NCI-H226 (cell line): ENCODE results near the gene PODXL2.

Experiments
- DNase-seq: peaks from one replicate; pipeline ENCODE4 v3.0.0-alpha.2; 2015

The PODXL2 gene

DNA sequence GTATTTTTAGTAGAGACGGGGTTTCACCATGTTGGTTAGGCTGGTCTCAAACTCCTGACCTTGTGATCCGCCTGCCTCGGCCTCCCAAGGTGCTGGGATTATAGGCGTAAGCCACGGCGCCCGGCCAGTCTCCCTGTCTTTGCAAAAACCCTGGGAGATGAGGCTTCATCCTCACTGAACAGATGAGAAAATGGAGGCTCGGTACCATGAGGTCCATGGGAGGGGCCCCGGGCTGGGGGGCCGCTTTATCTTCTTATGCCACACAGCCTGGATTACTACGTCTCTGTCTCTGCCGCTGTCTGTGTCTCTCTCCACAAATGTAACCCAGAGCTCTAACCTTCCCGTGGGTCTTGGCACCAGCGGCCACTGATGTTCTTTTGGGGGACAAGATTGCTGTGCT lies 82.9 kb downstream of the PODXL2 start:
- no peak for DNase-seq

DNA sequence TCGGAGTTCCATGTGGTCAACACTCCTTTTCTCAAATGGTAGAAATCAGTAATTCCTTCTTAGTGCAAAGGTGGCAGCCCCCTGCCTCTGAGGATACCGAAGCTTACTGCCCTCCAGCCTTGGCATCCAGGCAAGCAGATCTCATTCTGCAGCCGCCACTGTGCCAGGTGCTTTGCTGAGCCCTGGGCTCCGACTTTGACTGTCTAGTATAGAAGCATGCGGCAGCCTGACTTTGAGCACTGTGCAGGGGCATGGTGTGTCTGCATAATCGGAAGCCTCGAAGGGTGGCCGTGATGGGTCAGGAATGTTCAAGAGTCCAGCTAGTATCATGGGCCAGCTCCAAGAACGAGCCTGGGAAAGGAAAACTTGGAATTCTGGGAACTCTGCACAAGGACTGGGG lies 83.5 kb downstream of the PODXL2 start:
- DNase-seq, result no peak

DNA sequence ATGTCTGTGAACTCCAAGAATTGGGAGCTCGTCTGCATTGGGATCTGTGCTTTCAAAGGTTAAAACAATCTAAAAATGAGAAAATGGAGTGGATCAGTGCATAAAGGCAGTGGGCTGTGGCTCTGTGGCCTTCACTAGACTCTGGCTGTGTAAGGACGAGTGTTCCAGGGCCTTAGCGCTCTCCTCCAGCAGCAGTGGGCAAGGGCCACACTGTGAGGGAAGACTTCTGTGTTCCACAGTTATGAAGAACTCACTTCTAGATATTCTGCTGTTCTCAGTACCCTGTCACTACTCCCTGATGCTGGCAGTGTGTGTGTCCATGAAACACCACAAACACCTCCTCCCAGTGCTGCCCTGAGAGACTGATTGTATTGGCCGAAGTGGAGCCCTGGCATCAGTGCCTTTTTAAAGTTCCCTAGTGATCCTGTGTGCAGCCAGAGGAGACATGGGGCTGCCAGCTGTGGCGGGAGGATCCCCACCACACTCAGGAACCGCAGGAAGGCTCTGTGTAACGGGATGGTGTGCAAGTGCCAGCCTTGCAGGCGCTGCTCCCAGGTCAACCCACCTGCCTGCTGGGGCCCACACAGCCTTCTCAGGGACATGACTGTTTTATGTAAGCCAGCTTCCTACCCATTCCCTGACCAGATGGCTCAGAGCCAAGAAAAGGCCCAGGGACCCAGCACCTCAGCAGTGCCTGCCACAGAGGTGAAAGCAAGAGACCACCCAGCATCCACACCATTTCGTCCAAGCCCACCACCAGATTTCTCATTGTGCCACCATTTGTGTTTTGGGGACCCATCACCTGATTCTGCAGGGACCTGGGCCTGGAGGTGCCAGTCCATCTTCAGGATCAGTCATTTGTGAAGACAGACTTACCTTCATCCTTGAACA lies 84.1 kb downstream of the PODXL2 start:
- DNase-seq, result no peak

DNA sequence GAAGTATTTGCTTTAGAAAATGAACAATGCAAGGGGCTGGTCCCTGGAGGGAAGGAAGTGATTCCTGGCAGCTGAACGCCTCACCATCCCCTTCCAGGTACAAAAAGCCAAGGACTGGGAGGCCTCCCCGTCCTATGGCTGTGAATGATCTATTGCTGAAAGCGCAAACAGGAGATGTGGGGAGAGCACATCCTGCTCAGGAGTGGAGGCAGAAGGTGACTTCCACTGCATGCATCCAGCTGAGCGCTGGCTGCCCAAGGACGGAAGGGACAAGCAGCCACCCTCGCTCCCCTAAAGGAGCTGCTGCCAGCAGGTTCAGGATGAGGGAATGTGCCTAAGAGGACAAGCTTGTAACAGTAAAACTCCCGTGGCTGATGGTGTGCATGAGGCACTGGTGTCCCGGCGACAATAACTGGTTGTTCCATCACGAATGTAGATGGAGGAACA lies 85.2 kb downstream of the PODXL2 start:
- no peak for DNase-seq

DNA sequence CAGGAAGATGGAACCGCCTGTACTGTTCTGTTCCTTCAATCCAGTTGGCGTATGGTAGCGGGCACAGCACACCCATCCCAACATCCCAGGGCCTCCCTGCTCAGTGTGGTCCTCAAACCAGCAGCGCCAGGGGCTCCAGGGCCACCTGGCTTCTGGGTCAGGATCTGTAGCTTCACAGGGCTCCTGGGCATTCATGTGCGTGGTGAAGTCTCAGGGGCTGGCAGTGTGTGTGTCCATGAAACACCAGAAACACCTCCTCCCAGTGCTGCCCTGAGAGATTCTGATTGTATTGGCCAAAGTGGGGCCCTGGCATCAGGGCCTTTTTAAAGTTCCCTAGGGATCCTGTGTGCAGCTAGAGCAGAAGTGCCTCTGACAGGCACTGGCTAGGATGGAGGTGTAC lies 85.9 kb downstream of the PODXL2 start:
- DNase-seq, result no peak

DNA sequence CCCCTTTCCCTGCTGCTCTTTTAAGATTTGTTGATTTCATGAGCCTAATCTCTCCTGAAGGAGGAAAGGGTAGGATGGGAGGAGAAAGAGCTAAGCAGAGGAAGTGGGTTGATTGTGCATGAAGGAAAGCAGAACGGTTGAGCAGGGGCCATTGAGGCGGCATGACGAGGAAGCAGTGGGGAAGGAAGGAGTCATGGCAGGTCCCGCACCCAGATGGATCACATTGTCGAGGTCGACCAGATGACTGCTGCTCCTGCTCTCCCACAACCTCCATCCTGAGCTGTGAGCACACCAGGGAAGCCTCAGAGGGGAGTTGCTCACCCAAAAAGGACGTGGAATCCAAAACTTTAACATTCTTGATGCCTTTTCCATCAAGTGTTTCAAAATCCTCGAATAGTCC lies 86.5 kb downstream of the PODXL2 start:
- DNase-seq, result no peak

DNA sequence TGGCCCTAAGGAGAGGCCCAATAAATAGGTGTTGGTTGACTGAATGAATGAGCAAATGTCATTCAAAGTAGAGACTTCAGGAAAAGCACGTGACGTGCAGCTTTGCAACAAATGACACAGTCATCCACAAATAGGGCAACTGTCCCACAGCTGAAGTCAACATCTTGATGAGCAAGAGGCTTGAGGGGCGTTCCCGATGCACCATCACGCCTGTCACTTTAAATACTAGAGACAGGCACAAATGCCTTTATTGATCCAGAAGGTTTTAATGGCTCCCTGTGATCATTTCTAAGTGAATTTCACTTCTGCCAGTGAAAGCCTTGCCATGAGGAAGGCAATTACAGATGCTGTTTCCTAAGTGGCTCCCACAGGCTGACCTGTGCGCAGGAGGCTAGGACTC lies 87.4 kb downstream of the PODXL2 start:
- no peak for DNase-seq

DNA sequence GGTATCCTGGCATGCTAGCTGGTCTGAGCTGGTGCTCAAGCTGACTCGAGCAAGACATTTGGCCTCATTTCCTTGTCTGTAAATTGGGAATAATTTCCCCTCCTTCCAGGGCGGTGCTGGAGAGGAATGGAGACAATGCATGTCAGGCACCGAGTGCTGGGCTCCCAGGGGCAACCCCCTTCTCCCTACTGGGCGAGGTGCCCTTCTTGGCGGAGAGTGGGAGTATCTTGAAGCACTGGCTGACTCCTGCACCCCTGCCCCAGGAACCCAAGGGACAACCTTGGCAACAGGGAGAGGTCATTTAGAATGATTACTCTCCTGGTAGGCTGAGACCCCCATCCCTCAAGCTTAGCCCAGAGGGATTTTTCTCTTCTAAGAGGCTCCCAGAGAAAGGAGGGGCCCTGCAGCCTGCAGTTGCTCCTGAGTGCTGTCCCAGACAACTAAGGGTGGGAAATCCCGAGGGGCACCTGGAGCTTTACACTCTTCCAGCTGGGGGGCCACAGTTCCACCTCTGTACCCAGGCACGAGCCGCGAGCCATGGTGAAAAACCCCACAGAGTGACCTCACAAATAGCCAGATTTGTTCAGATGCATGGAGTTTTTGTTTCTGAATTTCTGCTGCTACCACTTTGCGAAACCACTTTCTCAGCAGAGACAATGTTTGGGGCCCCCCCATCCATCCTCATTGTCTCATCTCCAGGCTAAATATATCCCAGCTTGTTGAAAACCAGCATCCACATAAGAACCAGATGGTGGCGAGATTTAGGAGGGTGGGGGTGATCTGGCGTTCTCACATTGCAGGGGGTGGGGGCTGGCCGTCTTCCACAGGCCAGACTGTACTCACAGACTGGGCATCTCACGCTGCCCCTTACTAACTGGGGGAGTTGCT lies 88.6 kb downstream of the PODXL2 start:
- DNase-seq, result no peak

DNA sequence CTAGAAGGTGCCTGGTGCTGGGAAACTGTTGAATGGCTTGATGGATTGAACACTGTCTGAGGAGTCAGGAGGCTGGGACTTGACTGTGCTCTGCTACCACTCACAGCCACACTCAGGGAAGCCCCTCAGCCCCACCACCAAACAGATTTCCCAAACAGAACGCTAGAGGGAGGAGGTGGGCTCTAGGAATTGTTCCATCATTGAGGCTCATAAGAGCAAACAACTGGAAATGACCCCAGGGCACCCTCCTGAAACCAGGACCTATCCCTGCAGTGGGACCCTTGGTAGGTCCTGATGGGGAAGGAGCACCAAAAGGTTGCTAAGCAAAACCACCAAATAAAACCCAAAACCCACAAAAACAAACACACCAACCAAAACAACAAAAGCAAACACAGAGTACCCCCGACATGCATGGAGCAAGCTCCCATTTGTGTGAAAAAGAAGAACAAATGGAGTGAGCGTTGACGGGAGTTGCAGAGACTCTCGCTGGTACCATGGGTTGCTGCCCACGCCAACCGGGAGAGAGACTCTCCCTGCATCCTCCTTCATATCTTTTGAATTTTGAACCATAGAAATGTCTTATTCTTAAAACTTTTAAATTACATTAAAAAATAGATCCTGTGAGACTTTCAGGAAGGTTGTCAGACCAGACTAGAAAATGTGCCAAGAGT lies 89.4 kb downstream of the PODXL2 start:
- DNase-seq, result no peak

DNA sequence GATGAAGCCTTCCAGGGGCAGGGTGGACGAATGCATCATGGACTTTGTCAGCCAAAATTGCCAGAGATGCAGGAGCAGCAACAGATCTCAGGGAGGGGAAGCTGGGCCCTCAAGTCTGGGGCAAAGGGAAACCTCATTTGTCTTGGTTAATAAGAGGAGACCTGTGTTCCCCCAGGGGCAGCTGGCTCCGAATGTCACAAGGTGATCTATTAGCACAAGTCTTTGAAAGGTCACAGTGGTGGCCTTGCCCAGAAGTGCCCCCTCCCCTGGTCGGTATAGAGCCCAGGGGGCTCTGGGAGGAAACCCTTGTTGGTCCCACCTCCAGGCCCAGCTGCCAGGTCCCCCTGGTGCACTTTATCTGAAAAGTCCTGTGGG lies 89.9 kb downstream of the PODXL2 start:
- no peak for DNase-seq

DNA sequence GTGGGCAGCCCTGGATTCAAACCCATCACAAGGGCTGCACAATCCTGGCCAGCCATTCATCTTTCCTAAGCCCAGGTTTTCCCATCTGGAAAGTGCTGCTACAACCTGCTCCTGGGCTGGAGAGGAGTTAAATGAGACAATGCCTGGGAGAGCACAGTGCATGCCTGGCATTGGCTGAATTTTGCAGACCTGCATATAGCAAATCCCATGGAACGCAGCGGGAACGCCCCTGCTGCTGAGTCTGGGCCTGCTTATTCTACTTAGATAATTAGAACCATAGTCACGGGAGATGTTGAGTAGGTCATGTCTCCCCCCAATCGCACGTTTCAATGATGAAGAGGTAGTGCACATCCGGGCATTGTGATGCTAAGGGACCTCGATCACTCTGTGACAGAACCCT lies 90.4 kb downstream of the PODXL2 start:
- DNase-seq, result no peak

DNA sequence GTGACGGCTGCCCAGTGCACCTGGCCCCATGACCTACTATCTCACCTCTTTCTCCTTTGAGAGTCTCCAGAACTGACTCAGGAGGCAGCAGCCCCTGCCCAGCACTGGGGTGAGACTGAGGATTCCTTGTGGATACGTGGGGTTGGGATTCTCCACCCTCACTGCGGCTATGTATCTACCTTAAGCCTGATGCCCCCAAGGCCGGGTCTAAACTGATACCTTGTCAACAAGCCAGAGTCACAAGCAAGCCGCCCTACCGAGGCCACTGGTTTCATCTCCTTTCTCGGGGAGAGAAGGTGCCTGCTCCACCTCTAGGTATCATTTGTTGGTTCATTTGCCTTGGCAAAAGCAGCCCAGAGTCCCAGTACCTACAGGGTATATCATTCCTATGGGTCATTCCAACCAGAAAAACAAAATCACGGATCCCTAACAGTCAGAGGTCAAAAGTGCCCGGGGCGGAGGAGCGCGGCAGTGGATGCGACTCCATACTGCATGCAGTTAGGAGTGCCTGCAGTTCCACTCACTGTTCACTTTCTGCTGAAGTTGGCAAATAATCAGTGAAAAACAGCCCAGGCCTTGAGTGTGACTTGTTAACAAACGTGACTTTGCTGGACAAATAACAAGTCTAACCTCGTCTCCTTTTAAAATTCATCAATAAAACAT lies 91.3 kb downstream of the PODXL2 start:
- DNase-seq, result no peak

DNA sequence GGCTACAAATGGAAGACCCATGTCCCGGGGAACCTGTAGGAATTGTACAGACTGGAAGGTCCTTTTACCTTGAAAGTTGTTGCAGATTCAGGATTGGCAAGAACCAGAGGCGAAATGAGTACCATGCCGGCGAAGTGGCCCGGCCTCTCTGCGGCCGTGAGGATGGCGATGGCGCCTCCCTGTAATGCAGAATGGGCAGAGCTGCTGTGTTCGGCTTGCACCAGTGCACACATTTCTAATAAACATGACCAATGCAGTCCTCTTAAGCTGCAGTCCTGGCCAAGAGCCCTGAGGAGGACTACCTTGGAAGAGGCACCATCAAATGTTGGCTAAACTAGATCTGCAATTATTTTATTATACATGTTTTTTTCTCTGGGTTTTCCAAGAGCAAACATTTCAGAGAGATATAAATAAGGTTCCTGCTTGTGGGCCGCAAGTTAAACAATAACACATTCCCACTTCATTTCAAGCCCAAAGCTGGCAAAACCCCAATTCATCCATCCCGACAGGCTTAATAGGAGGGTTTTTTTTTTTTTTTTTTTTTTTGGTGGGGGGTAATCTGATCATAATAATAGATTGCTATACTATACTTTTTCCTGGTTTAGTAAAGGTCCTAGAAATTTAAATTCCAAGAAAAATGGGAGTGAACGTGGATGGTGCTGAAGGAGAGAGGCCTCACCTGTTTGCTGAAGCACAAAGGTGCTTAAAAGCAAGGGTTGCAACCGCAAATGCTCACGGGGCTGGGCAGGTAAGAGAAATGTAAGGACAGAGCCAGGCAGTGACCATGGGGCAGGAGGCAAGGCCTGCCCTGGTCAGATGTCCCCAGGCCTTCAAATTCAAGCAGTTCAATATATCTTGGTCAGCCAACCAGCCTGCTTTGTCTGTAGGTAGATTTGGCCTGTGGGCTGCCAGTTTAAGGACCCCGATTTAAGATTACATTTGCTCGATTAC lies 92.3 kb downstream of the PODXL2 start:
- DNase-seq, result no peak

DNA sequence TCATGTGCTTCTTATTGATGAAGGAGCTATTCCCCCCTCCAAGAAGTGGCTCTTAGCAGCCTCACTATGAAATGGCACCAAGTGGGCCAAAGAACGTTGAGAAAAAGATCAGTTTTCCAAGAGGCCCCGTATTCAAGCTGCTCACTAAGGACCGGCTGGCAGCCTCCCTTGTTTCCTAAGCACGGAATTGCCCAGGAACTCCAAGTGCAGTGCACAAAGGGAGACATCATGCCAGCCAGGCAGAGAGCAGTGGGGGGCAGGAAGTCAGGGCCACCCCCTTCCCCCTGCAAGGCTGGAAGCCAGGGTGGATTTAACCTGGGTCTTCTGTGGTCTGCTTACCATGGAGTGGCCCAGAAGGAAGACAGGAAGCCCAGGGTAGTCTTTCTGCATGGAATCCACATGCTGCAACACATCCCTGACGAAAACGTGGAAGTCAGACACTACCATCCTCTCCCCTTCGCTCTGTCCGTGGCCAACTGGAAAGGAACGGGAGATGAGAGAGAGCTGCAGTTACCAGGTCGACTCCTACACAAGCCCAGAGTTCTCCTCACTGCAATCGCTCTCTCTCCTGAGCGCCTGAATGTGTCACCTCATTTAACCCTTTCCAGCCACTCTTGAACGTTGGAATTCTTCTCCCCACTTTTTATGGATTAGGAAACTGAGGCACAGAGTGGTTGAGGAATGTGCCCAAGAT lies 93.3 kb downstream of the PODXL2 start:
- no peak for DNase-seq
